H9 (cell line): ENCODE data around the gene FOSL2. TPM values are rescaled to one million over a fixed set of nuclear protein-coding genes. Genes with fewer than 3 reads are reported as not detected.

ENCODE experiments used
- DNase-seq: peaks from one replicate; pipeline ENCODE4 v3.0.0-alpha.2; 2017
- H2AFZ ChIP-seq: one replicate; pipeline ENCODE4 v1.6.1; 2013; ENCODE audit warnings: mild to moderate bottlenecking, low read length, control low read depth, moderate library complexity
- H2AK5ac ChIP-seq: 2 replicates; pipeline ENCODE4 v1.6.1; 2013; ENCODE audit warnings: low read length, control low read depth, mixed read lengths; ENCODE audit not compliant: insufficient read length
- H2BK120ac ChIP-seq: one replicate; pipeline ENCODE4 v1.6.1; 2013; ENCODE audit warnings: low read depth, mild to moderate bottlenecking, low read length, control low read depth, inconsistent platforms; ENCODE audit not compliant: poor library complexity, severe bottlenecking
- H2BK12ac ChIP-seq: 2 replicates; pipeline ENCODE4 v1.6.1; 2013; ENCODE audit warnings: low read length, control low read depth, mixed read lengths, low read depth; ENCODE audit not compliant: insufficient read length
- H2BK15ac ChIP-seq: 2 replicates; pipeline ENCODE4 v1.6.1; 2013; ENCODE audit warnings: low read depth, low read length, control low read depth
- H2BK20ac ChIP-seq: one replicate; pipeline ENCODE4 v1.6.1; 2013; ENCODE audit warnings: low read depth, mild to moderate bottlenecking, low read length, control low read depth, inconsistent platforms; ENCODE audit not compliant: poor library complexity, severe bottlenecking
- H2BK5ac ChIP-seq: 2 replicates; pipeline ENCODE4 v1.6.1; 2013; ENCODE audit warnings: low read length, control low read depth, mixed read lengths; ENCODE audit not compliant: insufficient read length
- H3K14ac ChIP-seq: 2 replicates; pipeline ENCODE4 v1.6.1; 2013; ENCODE audit warnings: low read length, control low read depth; ENCODE audit not compliant: insufficient read depth
- H3K18ac ChIP-seq: 2 replicates; pipeline ENCODE4 v1.6.1; 2013; ENCODE audit warnings: low read depth, mild to moderate bottlenecking, mixed read lengths, low read length, control low read depth; ENCODE audit not compliant: insufficient read length
- H3K23ac ChIP-seq: 2 replicates; pipeline ENCODE4 v1.6.1; 2013; ENCODE audit warnings: low read length, control low read depth, mixed read lengths, low read depth; ENCODE audit not compliant: insufficient read length
- H3K23me2 ChIP-seq: 2 replicates; pipeline ENCODE4 v1.6.1; 2013; ENCODE audit warnings: low read depth, mild to moderate bottlenecking, mixed read lengths, low read length, control low read depth; ENCODE audit not compliant: insufficient read length, poor library complexity, severe bottlenecking
- H3K27ac ChIP-seq: 2 replicates; pipeline ENCODE4 v1.5.1; 2013; ENCODE audit warnings: low read length, control low read depth, mixed read lengths, low read depth; ENCODE audit not compliant: insufficient read length
- H3K27me3 ChIP-seq: 2 replicates; pipeline ENCODE4 v1.6.1; 2013; ENCODE audit warnings: low read length, control low read depth, inconsistent platforms; ENCODE audit not compliant: insufficient read depth
- H3K4ac ChIP-seq: 2 replicates; pipeline ENCODE4 v1.6.1; 2013; ENCODE audit warnings: low read depth, mild to moderate bottlenecking, control low read depth, inconsistent platforms, low read length, moderate library complexity
- H3K4me1 ChIP-seq: 2 replicates; pipeline ENCODE4 v1.6.1; 2013; ENCODE audit warnings: low read length, control low read depth, inconsistent platforms; ENCODE audit not compliant: insufficient read depth
- H3K4me2 ChIP-seq: 2 replicates; pipeline ENCODE4 v1.6.1; 2013; ENCODE audit warnings: low read length, control low read depth, mixed read lengths; ENCODE audit not compliant: insufficient read length, insufficient read depth
- H3K56ac ChIP-seq: 2 replicates; pipeline ENCODE4 v1.6.1; 2013; ENCODE audit warnings: low read depth, mild to moderate bottlenecking, mixed read lengths, low read length, control low read depth; ENCODE audit not compliant: insufficient read length
- H3K79me1 ChIP-seq: 2 replicates; pipeline ENCODE4 v1.6.1; 2013; ENCODE audit warnings: low read depth, mild to moderate bottlenecking, moderate library complexity, low read length, control low read depth, inconsistent platforms; ENCODE audit not compliant: insufficient read depth, poor library complexity, severe bottlenecking
- H3K79me2 ChIP-seq: 2 replicates; pipeline ENCODE4 v1.6.1; 2013; ENCODE audit warnings: low read length, control low read depth, inconsistent platforms; ENCODE audit not compliant: insufficient read depth
- H3K9ac ChIP-seq: 2 replicates; pipeline ENCODE4 v1.6.1; 2013; ENCODE audit warnings: low read length, control low read depth, mixed read lengths; ENCODE audit not compliant: insufficient read length; ENCODE audit errors: extremely low read depth
- H3K9me3 ChIP-seq: one replicate; pipeline ENCODE4 v1.6.1; 2013; ENCODE audit warnings: low read depth, low read length, inconsistent platforms; ENCODE audit not compliant: control insufficient read depth
- H3T11ph ChIP-seq: one replicate; pipeline ENCODE4 v1.6.1; 2013; ENCODE audit warnings: mild to moderate bottlenecking, low read length, control low read depth, inconsistent platforms
- H4K20me1 ChIP-seq: one replicate; pipeline ENCODE4 v1.6.1; 2013; ENCODE audit not compliant: control insufficient read depth, insufficient read length, insufficient read depth
- H4K5ac ChIP-seq: 2 replicates; pipeline ENCODE4 v1.6.1; 2013; ENCODE audit warnings: low read depth, mild to moderate bottlenecking, mixed read lengths, low read length, control low read depth; ENCODE audit not compliant: insufficient read length
- H4K8ac ChIP-seq: replicated peaks from 2 replicates; pipeline ENCODE4 v1.6.1; 2013; ENCODE audit warnings: low read length, control low read depth, mixed read lengths, low read depth; ENCODE audit not compliant: insufficient read length
- H4K91ac ChIP-seq: 2 replicates; pipeline ENCODE4 v1.6.1; 2013; ENCODE audit warnings: low read depth, mild to moderate bottlenecking, moderate library complexity, mixed read lengths, low read length, control low read depth; ENCODE audit not compliant: insufficient read length
- H3K27ac Mint-ChIP-seq, 3 experiments: 2 replicates in 2 of 3; 3 replicates in 1 of 3; pipeline ENCODE4 v1.8.0; 2020 to 2021; ENCODE audit warnings: mixed read lengths in 3 of 3, mild to moderate bottlenecking in 1 of 3, moderate library complexity in 1 of 3
- H3K27me3 Mint-ChIP-seq: 2 replicates; pipeline ENCODE4 v1.8.0; 2021; ENCODE audit warnings: low read depth, mild to moderate bottlenecking, moderate library complexity, mixed read lengths
- H3K36me3 Mint-ChIP-seq, 3 experiments: 2 replicates in 2 of 3; 3 replicates in 1 of 3; pipeline ENCODE4 v1.8.0; 2020 to 2021; ENCODE audit warnings: low read depth in 3 of 3, mixed read lengths in 3 of 3; ENCODE audit not compliant: insufficient read depth in 1 of 3
- H3K4me1 Mint-ChIP-seq, 2 experiments: 2 replicates each; pipeline ENCODE4 v1.8.0; 2020; ENCODE audit warnings: mixed read lengths in 2 of 2
- H3K4me3 Mint-ChIP-seq, 2 experiments: 2 replicates in 1 of 2; 3 replicates in 1 of 2; pipeline ENCODE4 v1.8.0; 2020 to 2021; ENCODE audit warnings: mild to moderate bottlenecking in 2 of 2, mixed read lengths in 2 of 2, moderate library complexity in 1 of 2
- H3K9me3 Mint-ChIP-seq, 2 experiments: 2 replicates in 1 of 2; 3 replicates in 1 of 2; pipeline ENCODE4 v1.8.0; 2020; ENCODE audit warnings: mild to moderate bottlenecking in 2 of 2, mixed read lengths in 2 of 2, moderate library complexity in 1 of 2
- CTCF ChIP-seq: fragments of 200-600 bp; sonication (generic); conservative IDR thresholded peaks from 3 replicates; pipeline ENCODE4 v1.8.0; 2021; ENCODE audit warnings: antibody characterized with exemption, mild to moderate bottlenecking
- WGBS: extraction: QIAGEN DNeasy Blood & Tissue Kit; methylation state at CpG from one replicate; pipeline ENCODE4 v1.1.7; 2013; ENCODE audit warnings: missing lambda C conversion rate, low lambda C conversion rate, mixed read lengths; ENCODE audit not compliant: insufficient read length; ENCODE audit errors: extremely low coverage; 5-methylcytosine and 5-hydroxymethylcytosine counted together
- total RNA-seq: library from RNA; stranded (reverse); gene quantifications from 2 replicates; pipeline ENCODE4 v1.2.1, GENCODE V29; 2021

The FOSL2 gene
- total RNA-seq, 1 experiment from 2014 or later, result 7.4 TPM

- Mint-ChIP-seq H3K9me3 (no peaks in the 10 kb centered on the region), H3K4me3 (no peak overlapping the region), H3K27ac (peak overlapping the region in 1 of 3 experiments; percentile 49; a peak in 1 of 7 replicates), H3K27me3 (peaks cover 11% of the 10 kb centered on the region), H3K4me1 (peaks cover 17 to 34% of the 10 kb centered on the region in 2 experiments), H3K36me3 (no peaks in the 10 kb centered on the region; a peak in 1 of 7 replicates)
- Histone ChIP-seq H3K27ac (no peak overlapping the region), H3K14ac (no peak overlapping the region), H4K20me1 (no peaks in the 10 kb centered on the region), H3T11ph (no peak overlapping the region), H2AFZ (no peak overlapping the region), H3K18ac (no peak overlapping the region), H3K23me2 (no peaks in the 10 kb centered on the region), H2BK12ac (no peak overlapping the region), H3K56ac (no peak overlapping the region), H3K27me3 (no peaks in the 10 kb centered on the region), H2BK20ac (no peak overlapping the region), H3K79me2 (no peaks in the 10 kb centered on the region), H3K4me2 (no peak overlapping the region), H3K9me3 (no peaks in the 10 kb centered on the region), H3K4ac (no peak overlapping the region), H2AK5ac (no peak overlapping the region), H2BK5ac (no peak overlapping the region), H4K91ac (no peak overlapping the region), H4K8ac (no peak overlapping the region), H3K23ac (no peak overlapping the region), H2BK120ac (no peak overlapping the region), H3K4me1 (no peaks in the 10 kb centered on the region), H2BK15ac (no peak overlapping the region), H4K5ac (no peak overlapping the region), H3K9ac (no peak overlapping the region), H3K79me1 (no peaks in the 10 kb centered on the region)
- no CpG with 5 or more reads among the region's 12 CpGs for WGBS
- TF ChIP-seq CTCF, result no peak
- DNase-seq, result no peak
These were observed 30.5 kb upstream of the FOSL2 start for GRCh38 chr2:28361991-28362710.
